Hematopoietic multipotent progenitor cell (in vitro differentiated cells): ENCODE results near the gene ERMP1. TPM values are rescaled to one million over a fixed set of nuclear protein-coding genes. Genes with fewer than 3 reads are reported as not detected.

Experiments
- total RNA-seq: library from RNA; depleted of rRNA; stranded (reverse); fragments of >200 nt; gene quantifications from one replicate; pipeline ENCODE4 v1.2.3, GENCODE V29; 2012

ERMP1 gene
- total RNA-seq, 1 donor = 57.4 TPM

Other genes with a start within 250 kb of the ERMP1 start
- 28.0 TPM for gene RIC1, start 204.0 kb downstream of the ERMP1 start, total RNA-seq
- gene MLANA, start 57.8 kb upstream of the ERMP1 start, total RNA-seq = not detected
- 17.0 TPM for gene RANBP6, start 182.5 kb upstream of the ERMP1 start, total RNA-seq